GM11168 (cell line): ENCODE data around the gene GATAD1.
"Not testable (repeated sequence)": the region's sequence is repeated elsewhere in the genome, so short reads cannot be mapped to it uniquely, and the experiment has no call there.

Experiments used
- in situ Hi-C: fragments of 300-500 bp; cut with MboI; formaldehyde crosslinking; loops from one replicate; pipeline ENCODE4 v1.12.0; 2022; ENCODE audit warnings: low sequenced_read_pairs; ENCODE audit not compliant: unreplicated experiment

The GATAD1 gene

DNA sequence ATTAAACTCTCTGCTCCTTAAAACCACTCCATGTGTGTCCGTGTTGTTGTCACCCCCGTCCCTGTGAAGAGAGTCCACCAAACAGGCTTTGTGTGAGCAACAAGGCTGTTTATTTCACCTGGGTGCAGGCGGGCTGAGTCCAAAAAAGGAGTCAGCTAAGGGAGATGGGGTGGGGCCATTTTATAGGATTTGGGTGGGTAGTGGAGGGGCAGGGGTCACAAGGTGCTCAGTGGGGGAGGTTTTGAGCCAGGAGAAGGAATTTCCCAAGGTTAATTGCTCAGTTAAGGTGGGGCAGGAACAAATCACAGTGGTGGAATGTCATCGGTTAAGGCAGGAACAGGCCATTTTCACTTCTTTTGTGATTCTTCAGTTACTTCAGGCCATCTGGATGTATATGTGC lies 31.9 kb downstream of the GATAD1 start:
- in situ Hi-C loops: not testable (repeated sequence)

DNA sequence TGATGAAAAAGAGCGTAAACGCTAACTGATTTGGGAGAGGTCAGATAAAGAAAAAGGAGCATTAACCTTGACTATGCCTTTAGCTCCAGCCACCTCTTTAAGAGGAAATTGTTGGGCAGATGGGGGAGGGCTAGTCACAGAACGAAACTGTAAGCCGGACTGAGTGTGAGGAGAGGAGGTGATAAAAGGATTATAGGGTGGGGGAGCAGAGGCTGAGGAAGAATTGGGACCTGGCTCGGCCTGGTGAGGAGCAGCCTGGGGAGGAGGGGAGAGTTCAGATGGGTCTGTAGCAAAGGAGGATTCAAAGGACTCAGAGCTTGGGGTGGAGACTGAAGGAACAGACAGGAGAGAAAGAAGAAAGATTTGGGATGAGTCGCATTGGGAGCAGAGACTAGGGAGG lies 36.3 kb downstream of the GATAD1 start:
- in situ Hi-C loops: not testable (repeated sequence)

DNA sequence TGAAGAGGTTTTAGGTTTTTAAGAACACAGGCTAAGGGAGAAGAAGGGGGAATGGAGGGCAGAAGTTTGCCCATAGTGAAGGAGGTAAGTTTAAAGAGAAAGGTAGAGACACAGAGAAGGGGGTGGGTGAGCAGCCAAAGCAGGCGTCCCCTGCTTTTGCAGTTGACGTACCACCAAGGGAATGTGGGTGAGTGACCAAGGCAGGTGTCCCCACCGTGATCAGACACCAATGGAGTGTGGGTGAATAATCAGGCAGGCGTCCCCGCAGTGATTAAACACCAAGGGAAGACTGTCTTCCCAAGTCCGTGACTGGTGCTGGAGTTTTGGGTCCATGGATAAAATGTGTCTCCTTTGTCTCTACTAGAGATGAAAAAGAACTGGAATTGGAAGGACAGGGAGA lies 36.9 kb downstream of the GATAD1 start:
- in situ Hi-C loops: not testable (repeated sequence)

DNA sequence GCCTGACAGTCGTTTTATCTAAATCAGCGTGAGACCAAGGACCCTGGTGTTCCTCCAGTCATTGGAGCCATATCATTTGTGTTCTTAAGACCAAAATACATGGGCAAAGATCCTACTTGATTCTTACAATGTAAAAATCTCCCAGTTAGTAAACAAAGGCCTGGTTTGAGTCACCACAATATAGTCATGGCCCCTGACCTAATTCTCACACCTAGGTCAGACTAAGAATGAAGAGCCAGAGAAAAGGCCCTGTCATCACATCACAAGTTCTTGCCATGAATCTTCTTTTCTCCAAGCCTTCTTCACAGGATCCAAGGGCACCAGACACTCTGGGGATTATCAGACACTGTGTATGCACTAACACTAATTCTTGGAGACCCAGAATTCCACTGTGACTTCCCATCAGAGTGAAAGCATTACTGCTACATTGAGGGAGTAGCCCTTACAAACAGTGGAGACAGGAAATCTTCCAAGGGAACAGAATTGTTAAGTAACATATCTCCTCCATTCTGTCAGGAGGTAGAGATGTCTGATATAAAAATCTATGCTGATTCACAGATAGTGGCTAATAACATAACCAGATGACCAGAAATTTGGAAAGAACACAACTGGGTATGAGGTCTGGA lies 38.1 kb downstream of the GATAD1 start:
- in situ Hi-C loops: no loop called here

DNA sequence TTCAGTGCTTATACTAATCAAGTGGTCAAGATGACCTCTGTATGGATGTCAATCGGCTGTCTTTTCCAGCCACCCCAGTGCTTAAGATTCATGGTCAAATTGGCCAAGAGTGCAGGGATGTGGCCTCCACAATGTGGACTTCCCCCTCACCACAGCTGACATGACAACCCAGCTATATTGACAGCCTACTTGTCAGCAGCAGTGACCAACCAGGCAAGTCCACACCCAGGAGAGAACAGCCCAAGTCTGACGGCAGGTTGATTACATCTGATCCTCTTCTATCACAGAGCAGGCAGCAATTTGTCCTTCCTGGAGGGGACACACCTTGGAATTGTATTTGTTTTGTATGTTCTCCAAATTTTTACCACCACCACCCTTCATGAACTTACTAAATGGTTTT lies 38.7 kb downstream of the GATAD1 start:
- in situ Hi-C loops: no loop called here

DNA sequence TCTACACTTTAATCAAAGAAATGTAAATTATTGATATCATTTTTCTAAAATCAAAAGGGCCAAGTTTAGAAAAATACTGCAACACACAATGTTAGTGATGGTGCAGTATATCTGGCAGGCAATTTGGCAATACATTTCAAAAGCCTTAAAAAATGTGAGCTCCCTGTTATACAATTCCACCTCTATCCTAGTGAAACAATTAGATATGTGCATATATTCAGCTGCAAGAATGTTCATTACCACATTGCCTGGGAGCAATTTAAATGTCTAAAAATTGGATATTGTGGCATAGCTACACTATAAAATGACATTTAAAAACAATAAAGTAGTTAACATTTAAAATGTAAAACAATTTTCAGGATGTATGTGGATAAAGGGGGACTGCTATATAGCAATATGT lies 40.5 kb downstream of the GATAD1 start:
- in situ Hi-C loops: no loop called here

DNA sequence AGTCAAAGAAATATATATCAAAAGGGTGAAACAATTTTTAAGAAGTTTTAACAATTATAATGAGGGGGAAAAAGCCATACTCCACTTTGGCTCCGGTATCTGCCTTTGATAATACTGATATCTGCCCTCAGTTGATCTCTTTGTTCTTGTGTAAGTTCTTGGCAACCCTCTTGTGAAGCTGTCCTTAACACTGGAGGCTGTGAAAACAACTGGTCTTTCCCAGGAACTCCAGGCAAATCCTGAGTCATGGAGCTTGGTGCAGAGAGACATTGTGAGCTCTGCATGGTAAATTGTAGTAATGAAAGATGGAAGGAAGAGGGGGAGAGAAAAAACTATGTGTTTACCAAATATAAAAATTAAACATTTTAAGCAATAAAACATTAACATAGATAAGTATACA lies 42.4 kb downstream of the GATAD1 start:
- in situ Hi-C loops: no loop called here

DNA sequence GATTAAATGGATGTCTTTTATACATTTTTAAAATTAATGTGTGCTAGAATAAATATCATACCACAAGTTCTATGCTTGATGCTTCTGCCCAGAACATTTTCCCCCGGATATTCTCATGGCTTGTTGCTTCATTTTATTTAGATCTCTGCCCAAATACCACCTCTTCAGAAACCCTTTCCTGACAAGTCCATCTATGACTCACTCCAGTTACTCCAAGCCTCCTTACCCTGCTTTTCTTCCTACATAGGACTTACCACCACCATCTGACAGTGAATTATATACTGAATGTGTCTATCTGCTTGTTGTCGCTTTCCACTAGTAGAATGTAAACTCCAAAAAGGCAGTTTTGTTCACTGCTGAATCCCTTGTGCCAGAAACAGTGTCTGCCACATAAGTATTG lies 49.6 kb downstream of the GATAD1 start:
- in situ Hi-C loops: no loop called here

DNA sequence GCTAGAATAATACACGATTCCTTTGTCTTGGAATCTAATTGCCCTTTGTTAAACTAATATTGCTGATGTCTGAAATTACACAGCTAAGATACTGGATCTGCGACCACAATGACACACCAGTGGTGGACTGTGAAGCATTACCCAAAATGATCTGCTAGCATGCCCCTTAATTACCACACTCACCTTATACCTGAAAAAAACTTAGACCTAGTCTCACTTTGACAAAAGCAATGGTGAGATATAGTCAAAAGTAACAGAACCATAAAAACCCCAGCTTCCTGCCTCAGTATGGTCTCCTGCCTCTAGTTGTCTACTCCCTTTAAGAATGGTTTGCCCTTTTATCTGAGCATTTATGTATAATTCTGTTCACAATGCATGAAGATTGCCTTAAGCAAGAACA lies 51.3 kb downstream of the GATAD1 start:
- in situ Hi-C loops: no loop called here

DNA sequence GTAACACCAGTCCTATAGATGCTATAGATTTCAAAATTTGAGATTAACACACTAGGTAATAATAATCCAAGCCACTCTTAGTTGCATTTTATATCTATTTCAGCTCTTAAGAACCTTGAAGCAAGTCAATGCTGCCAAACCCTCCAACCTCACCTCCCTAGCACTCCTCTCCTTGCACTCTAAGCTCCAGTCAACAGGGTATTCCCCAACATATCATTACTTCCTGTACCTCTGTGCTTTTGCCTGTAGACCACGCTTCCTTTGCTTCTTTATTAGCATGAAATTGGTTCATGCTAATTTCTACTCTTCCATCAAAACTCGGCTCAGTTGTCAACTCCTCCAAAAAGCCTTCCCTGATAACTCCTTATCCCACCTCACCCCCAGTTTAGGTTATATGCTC lies 56.5 kb downstream of the GATAD1 start:
- in situ Hi-C loops: no loop called here

DNA sequence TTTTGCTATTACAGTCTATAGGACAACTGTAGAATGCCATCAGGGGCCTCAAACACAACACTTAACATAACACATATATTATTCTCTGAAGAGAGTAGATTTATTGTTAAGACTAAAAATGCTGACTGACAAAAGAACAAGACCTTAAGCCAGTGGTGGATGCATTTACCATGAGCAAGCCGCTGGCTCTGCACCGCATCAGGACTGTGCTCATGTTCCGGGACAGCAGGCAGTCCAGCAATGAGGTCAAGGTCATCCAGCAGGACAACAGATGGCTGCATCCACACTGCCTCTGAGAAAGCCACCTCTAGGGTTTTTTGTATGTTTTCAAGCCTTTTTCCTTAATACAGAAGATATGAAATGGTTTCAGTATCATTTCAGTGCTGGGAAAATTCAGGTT lies 57.3 kb downstream of the GATAD1 start:
- in situ Hi-C loops: no loop called here

DNA sequence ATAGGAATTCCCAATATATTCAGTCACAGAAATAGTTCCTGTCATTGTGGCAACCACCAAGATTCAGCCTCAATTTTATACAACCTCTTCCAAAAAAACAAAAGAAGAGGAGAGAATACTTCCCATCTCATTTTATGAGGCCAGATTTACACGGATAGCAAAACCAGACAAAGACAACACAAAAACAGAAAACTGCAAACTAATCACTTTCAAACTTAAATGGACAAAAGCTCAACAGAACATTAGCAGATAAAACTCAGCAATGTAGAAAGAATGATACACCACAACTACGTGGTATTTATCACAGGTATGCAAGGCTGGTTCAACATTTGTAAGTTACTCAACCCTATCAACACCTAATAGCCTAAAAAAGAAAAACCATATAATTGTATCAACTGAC lies 59.1 kb downstream of the GATAD1 start:
- in situ Hi-C loops: no loop called here

DNA sequence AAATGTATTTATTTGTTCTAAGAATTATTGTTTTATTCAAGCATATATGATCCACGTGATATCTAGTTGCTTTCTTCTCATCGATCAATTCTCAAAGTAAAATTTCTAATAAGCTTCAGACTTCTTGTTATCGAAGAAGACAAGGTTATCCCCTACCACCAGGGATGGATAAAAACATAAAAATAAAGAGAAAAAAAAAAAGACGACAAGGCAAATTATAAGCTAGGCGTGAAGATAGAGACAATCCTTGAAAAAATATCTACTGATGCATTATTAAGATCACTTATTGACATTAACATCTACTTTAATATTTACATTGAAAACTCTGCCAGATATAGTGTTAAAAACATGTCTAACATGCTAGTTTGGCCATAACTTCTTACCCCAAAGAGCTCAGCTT lies 61.7 kb downstream of the GATAD1 start:
- in situ Hi-C loops: no loop called here
